H9 (cell line): ENCODE results near the gene RDM1. TPM values are rescaled to one million over a fixed set of nuclear protein-coding genes. Genes with fewer than 3 reads are reported as not detected.

Experiments used
- DNase-seq: peaks from one replicate; pipeline ENCODE4 v3.0.0-alpha.2; 2017
- H2AFZ ChIP-seq: one replicate; pipeline ENCODE4 v1.6.1; 2013; ENCODE audit warnings: mild to moderate bottlenecking, low read length, control low read depth, moderate library complexity
- H2AK5ac ChIP-seq: 2 replicates; pipeline ENCODE4 v1.6.1; 2013; ENCODE audit warnings: low read length, control low read depth, mixed read lengths; ENCODE audit not compliant: insufficient read length
- H2BK120ac ChIP-seq: one replicate; pipeline ENCODE4 v1.6.1; 2013; ENCODE audit warnings: low read depth, mild to moderate bottlenecking, low read length, control low read depth, inconsistent platforms; ENCODE audit not compliant: poor library complexity, severe bottlenecking
- H2BK12ac ChIP-seq: 2 replicates; pipeline ENCODE4 v1.6.1; 2013; ENCODE audit warnings: low read length, control low read depth, mixed read lengths, low read depth; ENCODE audit not compliant: insufficient read length
- H2BK15ac ChIP-seq: 2 replicates; pipeline ENCODE4 v1.6.1; 2013; ENCODE audit warnings: low read depth, low read length, control low read depth
- H2BK20ac ChIP-seq: one replicate; pipeline ENCODE4 v1.6.1; 2013; ENCODE audit warnings: low read depth, mild to moderate bottlenecking, low read length, control low read depth, inconsistent platforms; ENCODE audit not compliant: poor library complexity, severe bottlenecking
- H2BK5ac ChIP-seq: 2 replicates; pipeline ENCODE4 v1.6.1; 2013; ENCODE audit warnings: low read length, control low read depth, mixed read lengths; ENCODE audit not compliant: insufficient read length
- H3K14ac ChIP-seq: 2 replicates; pipeline ENCODE4 v1.6.1; 2013; ENCODE audit warnings: low read length, control low read depth; ENCODE audit not compliant: insufficient read depth
- H3K18ac ChIP-seq: 2 replicates; pipeline ENCODE4 v1.6.1; 2013; ENCODE audit warnings: low read depth, mild to moderate bottlenecking, mixed read lengths, low read length, control low read depth; ENCODE audit not compliant: insufficient read length
- H3K23ac ChIP-seq: 2 replicates; pipeline ENCODE4 v1.6.1; 2013; ENCODE audit warnings: low read length, control low read depth, mixed read lengths, low read depth; ENCODE audit not compliant: insufficient read length
- H3K23me2 ChIP-seq: 2 replicates; pipeline ENCODE4 v1.6.1; 2013; ENCODE audit warnings: low read depth, mild to moderate bottlenecking, mixed read lengths, low read length, control low read depth; ENCODE audit not compliant: insufficient read length, poor library complexity, severe bottlenecking
- H3K27ac ChIP-seq: 2 replicates; pipeline ENCODE4 v1.5.1; 2013; ENCODE audit warnings: low read length, control low read depth, mixed read lengths, low read depth; ENCODE audit not compliant: insufficient read length
- H3K27me3 ChIP-seq: 2 replicates; pipeline ENCODE4 v1.6.1; 2013; ENCODE audit warnings: low read length, control low read depth, inconsistent platforms; ENCODE audit not compliant: insufficient read depth
- H3K4ac ChIP-seq: 2 replicates; pipeline ENCODE4 v1.6.1; 2013; ENCODE audit warnings: low read depth, mild to moderate bottlenecking, control low read depth, inconsistent platforms, low read length, moderate library complexity
- H3K4me1 ChIP-seq: 2 replicates; pipeline ENCODE4 v1.6.1; 2013; ENCODE audit warnings: low read length, control low read depth, inconsistent platforms; ENCODE audit not compliant: insufficient read depth
- H3K4me2 ChIP-seq: 2 replicates; pipeline ENCODE4 v1.6.1; 2013; ENCODE audit warnings: low read length, control low read depth, mixed read lengths; ENCODE audit not compliant: insufficient read length, insufficient read depth
- H3K56ac ChIP-seq: 2 replicates; pipeline ENCODE4 v1.6.1; 2013; ENCODE audit warnings: low read depth, mild to moderate bottlenecking, mixed read lengths, low read length, control low read depth; ENCODE audit not compliant: insufficient read length
- H3K79me1 ChIP-seq: 2 replicates; pipeline ENCODE4 v1.6.1; 2013; ENCODE audit warnings: low read depth, mild to moderate bottlenecking, moderate library complexity, low read length, control low read depth, inconsistent platforms; ENCODE audit not compliant: insufficient read depth, poor library complexity, severe bottlenecking
- H3K79me2 ChIP-seq: 2 replicates; pipeline ENCODE4 v1.6.1; 2013; ENCODE audit warnings: low read length, control low read depth, inconsistent platforms; ENCODE audit not compliant: insufficient read depth
- H3K9ac ChIP-seq: 2 replicates; pipeline ENCODE4 v1.6.1; 2013; ENCODE audit warnings: low read length, control low read depth, mixed read lengths; ENCODE audit not compliant: insufficient read length; ENCODE audit errors: extremely low read depth
- H3K9me3 ChIP-seq: one replicate; pipeline ENCODE4 v1.6.1; 2013; ENCODE audit warnings: low read depth, low read length, inconsistent platforms; ENCODE audit not compliant: control insufficient read depth
- H3T11ph ChIP-seq: one replicate; pipeline ENCODE4 v1.6.1; 2013; ENCODE audit warnings: mild to moderate bottlenecking, low read length, control low read depth, inconsistent platforms
- H4K20me1 ChIP-seq: one replicate; pipeline ENCODE4 v1.6.1; 2013; ENCODE audit not compliant: control insufficient read depth, insufficient read length, insufficient read depth
- H4K5ac ChIP-seq: 2 replicates; pipeline ENCODE4 v1.6.1; 2013; ENCODE audit warnings: low read depth, mild to moderate bottlenecking, mixed read lengths, low read length, control low read depth; ENCODE audit not compliant: insufficient read length
- H4K8ac ChIP-seq: replicated peaks from 2 replicates; pipeline ENCODE4 v1.6.1; 2013; ENCODE audit warnings: low read length, control low read depth, mixed read lengths, low read depth; ENCODE audit not compliant: insufficient read length
- H4K91ac ChIP-seq: 2 replicates; pipeline ENCODE4 v1.6.1; 2013; ENCODE audit warnings: low read depth, mild to moderate bottlenecking, moderate library complexity, mixed read lengths, low read length, control low read depth; ENCODE audit not compliant: insufficient read length
- H3K27ac Mint-ChIP-seq, 3 experiments: 2 replicates in 2 of 3; 3 replicates in 1 of 3; pipeline ENCODE4 v1.8.0; 2020 to 2021; ENCODE audit warnings: mixed read lengths in 3 of 3, mild to moderate bottlenecking in 1 of 3, moderate library complexity in 1 of 3
- H3K27me3 Mint-ChIP-seq: 2 replicates; pipeline ENCODE4 v1.8.0; 2021; ENCODE audit warnings: low read depth, mild to moderate bottlenecking, moderate library complexity, mixed read lengths
- H3K36me3 Mint-ChIP-seq, 3 experiments: 2 replicates in 2 of 3; 3 replicates in 1 of 3; pipeline ENCODE4 v1.8.0; 2020 to 2021; ENCODE audit warnings: low read depth in 3 of 3, mixed read lengths in 3 of 3; ENCODE audit not compliant: insufficient read depth in 1 of 3
- H3K4me1 Mint-ChIP-seq, 2 experiments: 2 replicates each; pipeline ENCODE4 v1.8.0; 2020; ENCODE audit warnings: mixed read lengths in 2 of 2
- H3K4me3 Mint-ChIP-seq, 2 experiments: 2 replicates in 1 of 2; 3 replicates in 1 of 2; pipeline ENCODE4 v1.8.0; 2020 to 2021; ENCODE audit warnings: mild to moderate bottlenecking in 2 of 2, mixed read lengths in 2 of 2, moderate library complexity in 1 of 2
- H3K9me3 Mint-ChIP-seq, 2 experiments: 2 replicates in 1 of 2; 3 replicates in 1 of 2; pipeline ENCODE4 v1.8.0; 2020; ENCODE audit warnings: mild to moderate bottlenecking in 2 of 2, mixed read lengths in 2 of 2, moderate library complexity in 1 of 2
- CTCF ChIP-seq: fragments of 200-600 bp; sonication (generic); conservative IDR thresholded peaks from 3 replicates; pipeline ENCODE4 v1.8.0; 2021; ENCODE audit warnings: antibody characterized with exemption, mild to moderate bottlenecking
- WGBS: extraction: QIAGEN DNeasy Blood & Tissue Kit; methylation state at CpG from one replicate; pipeline ENCODE4 v1.1.7; 2013; ENCODE audit warnings: missing lambda C conversion rate, low lambda C conversion rate, mixed read lengths; ENCODE audit not compliant: insufficient read length; ENCODE audit errors: extremely low coverage; 5-methylcytosine and 5-hydroxymethylcytosine counted together
- total RNA-seq: library from RNA; stranded (reverse); gene quantifications from 2 replicates; pipeline ENCODE4 v1.2.1, GENCODE V29; 2021

Gene RDM1
- total RNA-seq, 1 experiment from 2014 or later = 9.0 TPM

GRCh38 chr17:35949401-35949800, 18.8 kb upstream of the RDM1 start:
- peaks cover 13 to 14% of the 10 kb centered on the region in 2 experiments for H3K4me1 Mint-ChIP-seq
- Histone ChIP-seq H3K18ac (no peak overlapping the region), H2BK5ac (no peak overlapping the region), H3K79me1 (no peaks in the 10 kb centered on the region), H3K23ac (no peak overlapping the region), H3K9me3 (no peaks in the 10 kb centered on the region), H3K56ac (no peak overlapping the region), H3K23me2 (no peaks in the 10 kb centered on the region), H2BK20ac (no peak overlapping the region), H3K27ac (no peak overlapping the region), H2BK15ac (no peak overlapping the region), H3K4me1 (no peaks in the 10 kb centered on the region; the same call in 1 of the 2 replicates), H3K4me2 (no peak overlapping the region), H3K9ac (no peak overlapping the region), H3K14ac (no peak overlapping the region), H2BK12ac (no peak overlapping the region), H4K5ac (no peak overlapping the region), H3K79me2 (no peaks in the 10 kb centered on the region), H3K4ac (no peak overlapping the region), H4K91ac (no peak overlapping the region), H4K20me1 (no peaks in the 10 kb centered on the region), H3K27me3 (no peaks in the 10 kb centered on the region), H4K8ac (no peak overlapping the region), H2BK120ac (no peak overlapping the region), H2AFZ (no peak overlapping the region), H3T11ph (no peak overlapping the region), H2AK5ac (no peak overlapping the region)
- no peak for TF ChIP-seq CTCF
- no peaks in the 10 kb centered on the region for H3K9me3 Mint-ChIP-seq
- no peak for DNase-seq
- peaks cover 6% of the 10 kb centered on the region for H3K27me3 Mint-ChIP-seq
- H3K27ac Mint-ChIP-seq = no peak overlapping the region
- no peak overlapping the region for H3K4me3 Mint-ChIP-seq
- H3K36me3 Mint-ChIP-seq = no peaks in the 10 kb centered on the region
- WGBS = no CpG with 5 or more reads among the region's 3 CpGs
